ENCODE data around the gene RALGAPA1.

DNA sequence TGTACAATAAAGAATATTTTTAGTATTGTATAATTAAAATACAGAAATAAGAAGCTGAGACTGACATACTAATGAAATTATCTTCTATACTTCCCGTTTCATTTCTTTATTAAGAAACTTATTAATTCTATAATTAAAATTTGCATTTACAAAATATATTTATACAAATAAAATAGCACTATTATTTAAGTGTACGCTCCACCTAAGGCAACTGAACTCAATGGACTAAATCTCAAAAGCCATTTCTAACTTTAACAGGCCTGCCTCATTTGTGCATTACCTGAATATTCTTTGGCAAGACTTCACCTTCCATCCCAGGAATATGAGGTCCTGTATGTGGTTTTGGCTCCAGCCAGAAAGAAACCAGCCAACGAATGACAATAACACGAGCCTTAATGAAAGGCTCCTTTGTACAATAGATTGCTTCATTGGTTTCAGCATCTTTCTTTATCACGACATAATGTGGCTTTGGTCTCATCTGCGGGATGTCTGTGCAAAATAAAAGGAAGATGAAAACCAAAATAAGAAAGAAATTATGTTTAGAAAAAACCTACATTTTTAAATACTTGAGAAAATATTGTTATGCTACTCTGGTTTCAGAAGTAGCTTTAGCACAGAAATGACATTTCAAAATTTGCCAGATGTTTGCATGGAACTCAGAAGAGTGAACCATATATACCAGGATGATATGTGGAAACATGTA, 58.7 kb downstream of the RALGAPA1 start:
- TF ChIP-seq, protein P1, sequence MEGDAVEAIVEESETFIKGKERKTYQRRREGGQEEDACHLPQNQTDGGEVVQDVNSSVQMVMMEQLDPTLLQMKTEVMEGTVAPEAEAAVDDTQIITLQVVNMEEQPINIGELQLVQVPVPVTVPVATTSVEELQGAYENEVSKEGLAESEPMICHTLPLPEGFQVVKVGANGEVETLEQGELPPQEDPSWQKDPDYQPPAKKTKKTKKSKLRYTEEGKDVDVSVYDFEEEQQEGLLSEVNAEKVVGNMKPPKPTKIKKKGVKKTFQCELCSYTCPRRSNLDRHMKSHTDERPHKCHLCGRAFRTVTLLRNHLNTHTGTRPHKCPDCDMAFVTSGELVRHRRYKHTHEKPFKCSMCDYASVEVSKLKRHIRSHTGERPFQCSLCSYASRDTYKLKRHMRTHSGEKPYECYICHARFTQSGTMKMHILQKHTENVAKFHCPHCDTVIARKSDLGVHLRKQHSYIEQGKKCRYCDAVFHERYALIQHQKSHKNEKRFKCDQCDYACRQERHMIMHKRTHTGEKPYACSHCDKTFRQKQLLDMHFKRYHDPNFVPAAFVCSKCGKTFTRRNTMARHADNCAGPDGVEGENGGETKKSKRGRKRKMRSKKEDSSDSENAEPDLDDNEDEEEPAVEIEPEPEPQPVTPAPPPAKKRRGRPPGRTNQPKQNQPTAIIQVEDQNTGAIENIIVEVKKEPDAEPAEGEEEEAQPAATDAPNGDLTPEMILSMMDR (optimal IDR thresholded peaks at IDR 0.05 in 1 of 3, IDR thresholded peaks at IDR 0.05 in 1 of 3, conservative IDR thresholded peaks at IDR 0.05 in 1 of 3; ENCODE audit: extremely low read depth in 1 of 3, insufficient read depth in 2 of 3, low read length in 3 of 3): no peak
- no peak for TF ChIP-seq EZH2 (IDR thresholded peaks at IDR 0.05; ENCODE audit: low read length)
